ENCODE results near the gene CHERP.

The CHERP gene

GRCh38 chr19:16470541-16470910 is 71.7 kb downstream of the CHERP start:
- no peak for DNase-seq

Data from KG1 (cell line).